Stimulated activated CD4-positive, alpha-beta T cell treated with anti-CD3 and anti-CD28 coated beads, Interleukin-1b, Interleukin-23, amount 100 ng/mL, for 48 hours (primary cell): Measurements from ENCODE around the gene SURF1.

Experiments
- DNase-seq: peaks from one replicate; pipeline ENCODE4 v3.0.0-alpha.2; 2020

Gene SURF1

GRCh38 chr9:133360400-133361393, 4.4 kb upstream of the SURF1 start:
- no peak for DNase-seq

- DNase-seq: no peak
These were observed 3.3 kb upstream of the SURF1 start for GRCh38 chr9:133359399-133360175.

- DNase-seq: no peak
These were observed 1.4 kb upstream of the SURF1 start for GRCh38 chr9:133357656-133358055.

GRCh38 chr9:133355881-133356357, 368 bp downstream of the SURF1 start:
- no peak for DNase-seq

GRCh38 chr9:133354766-133355165, 1.5 kb downstream of the SURF1 start:
- DNase-seq: no peak

- DNase-seq: no peak
These were observed 2.7 kb downstream of the SURF1 start for GRCh38 chr9:133353548-133353947.

- DNase-seq: no peak
These were observed 3.5 kb downstream of the SURF1 start for GRCh38 chr9:133352635-133353340.

- DNase-seq: peak; percentile 59
These were observed 4.2 kb downstream of the SURF1 start for GRCh38 chr9:133351908-133352634.

- no peak for DNase-seq
These were observed 4.8 kb downstream of the SURF1 start for GRCh38 chr9:133351526-133351907.

GRCh38 chr9:133349965-133350616, 6.2 kb downstream of the SURF1 start:
- DNase-seq: peak; percentile 56

- no peak for DNase-seq
These were observed 7.3 kb downstream of the SURF1 start for GRCh38 chr9:133348718-133349573.

GRCh38 chr9:133347985-133348717, 8.1 kb downstream of the SURF1 start, which contains the start of the genes MED22 and RPL7A:
TSS of gene MED22 (minus strand) at chr9:133348131. CDS start at chr9:133346662, 1,469 bp downstream.
TSS of gene RPL7A (plus strand) at chr9:133348218. CDS start at chr9:133348244, 26 bp downstream.
- peak; percentile 94 for DNase-seq

- no peak for DNase-seq
These were observed 8.7 kb downstream of the SURF1 start for GRCh38 chr9:133347515-133347984.

- no peak for DNase-seq
These were observed 10.1 kb downstream of the SURF1 start for GRCh38 chr9:133346021-133346785.

- no peak for DNase-seq
These were observed 10.7 kb downstream of the SURF1 start for GRCh38 chr9:133345596-133345995.

GRCh38 chr9:133344979-133345378, 11.3 kb downstream of the SURF1 start:
- DNase-seq: no peak

- DNase-seq: no peak
These were observed 12.2 kb downstream of the SURF1 start for GRCh38 chr9:133344071-133344470.

- no peak for DNase-seq
These were observed 13.7 kb downstream of the SURF1 start for GRCh38 chr9:133342570-133342969.

GRCh38 chr9:133342069-133342406, 14.2 kb downstream of the SURF1 start:
- no peak for DNase-seq
